HepG2 (cell line): Measurements from ENCODE around the gene TMEM39B. TPM values are rescaled to one million over a fixed set of nuclear protein-coding genes. Genes with fewer than 3 reads are reported as not detected.

Source experiments
- AHDC1 ChIP-seq: sonication (generic); formaldehyde crosslinking; IDR thresholded peaks from 2 replicates; pipeline ENCODE4 v1.5.1; 2020; ENCODE audit warnings: mild to moderate bottlenecking, missing genetic modification reagents, borderline replicate concordance
- CREB1 ChIP-seq, 2 experiments: fragments of 450-650 bp in 1 of 2; IDR thresholded peaks; 2 replicates each; pipeline ENCODE4 v1.6.1; 2016 to 2017; ENCODE audit warnings: control low read depth in 1 of 2, mild to moderate bottlenecking in 1 of 2, missing compliant biosample characterization in 1 of 2, missing genetic modification characterization in 1 of 2
- GTF2F1 ChIP-seq: fragments of 150-350 bp; IDR thresholded peaks from 2 replicates; pipeline ENCODE4 v1.6.1; 2014; ENCODE audit warnings: low read length
- HDAC6 ChIP-seq: fragments of 200-600 bp; sonication (generic); IDR thresholded peaks from 2 replicates; pipeline ENCODE4 v1.7.0; 2017; ENCODE audit warnings: mild to moderate bottlenecking, antibody characterized with exemption, low read length, low read depth
- HHEX ChIP-seq: IDR thresholded peaks from 2 replicates; pipeline ENCODE4 v1.6.1; 2016; ENCODE audit warnings: control low read depth
- PCBP1 ChIP-seq: fragments of 200-400 bp; formaldehyde crosslinking; IDR thresholded peaks from 2 replicates; pipeline ENCODE4 v1.6.1; 2017; ENCODE audit warnings: mild to moderate bottlenecking, low read depth, low read length, borderline replicate concordance
- PRDM15 ChIP-seq: sonication (generic); formaldehyde crosslinking; IDR thresholded peaks from 2 replicates; pipeline ENCODE4 v1.4.0; 2020; ENCODE audit warnings: missing genetic modification reagents
- SMYD3 ChIP-seq: sonication (generic); formaldehyde crosslinking; IDR thresholded peaks from 2 replicates; pipeline ENCODE4 v1.8.1; 2023; ENCODE audit warnings: mild to moderate bottlenecking, missing genetic modification reagents
- ZFYVE20 ChIP-seq: sonication (generic); formaldehyde crosslinking; IDR thresholded peaks from 2 replicates; pipeline ENCODE4 v1.8.0; 2023; ENCODE audit warnings: low read depth, mild to moderate bottlenecking, moderate library complexity, missing genetic modification reagents, borderline replicate concordance
- polyA plus RNA-seq, 8 experiments: library from polyadenylated mRNA; depleted of rRNA in 3 of 8; stranded (reverse) in 7 of 8; unstranded in 1 of 8; fragments of >200 nt; fragmentation: Illumina TruSeq in 4 of 8; extraction: Trizol in 4 of 8; gene quantifications; 2 replicates each; pipeline versions ENCODE4 v1.2.1 to v1.2.3, GENCODE V29; 2011 to 2016; ENCODE audit warnings: low read depth in 4 of 8, missing spikeins in 1 of 8, mixed read lengths in 1 of 8; ENCODE audit not compliant: insufficient read depth in 1 of 8
- total RNA-seq, 5 experiments: library from RNA; depleted of rRNA; stranded (reverse); fragments of >200 nt; fragmentation: Illumina TruSeq; extraction: Trizol; gene quantifications; 2 replicates each; pipeline ENCODE4 v1.2.3, GENCODE V29; 2016; ENCODE audit warnings: low read depth in 1 of 5
- TF ChIP-seq, protein P1 (sequence below): sonication (generic); formaldehyde crosslinking; IDR thresholded peaks from 2 replicates; pipeline ENCODE4 v1.8.0; 2022; ENCODE audit warnings: missing genetic modification reagents, mild to moderate bottlenecking, moderate library complexity, borderline replicate concordance
- TF ChIP-seq, protein P2 (sequence below): sonication (generic); formaldehyde crosslinking; IDR thresholded peaks from 2 replicates; pipeline ENCODE4 v1.5.0; 2020; ENCODE audit warnings: mild to moderate bottlenecking, missing genetic modification reagents, borderline replicate concordance
- TF ChIP-seq, protein P3 (sequence below): sonication (generic); formaldehyde crosslinking; IDR thresholded peaks from 2 replicates; pipeline ENCODE4 v1.8.0; 2023; ENCODE audit warnings: mild to moderate bottlenecking, missing genetic modification reagents

Gene TMEM39B
- total and polyA plus RNA-seq, 2 of the 13 experiments (the other 11 are each of a cell fraction or from before 2014, with no cell fraction given), result 4.9 to 10.4 TPM

GRCh38 chr1:32072622-32073298 is at the start of gene TMEM39B (continued):
- TF ChIP-seq GTF2F1 (no peak), PCBP1 (no peak), AHDC1 (CRISPR knock-in tag) (peak; percentile 70; the same call in 1 of the 2 replicates), HHEX (no peak), HDAC6 (no peak), ZFYVE20 (CRISPR knock-in tag) (no peak), SMYD3 (no peak), PRDM15 (CRISPR knock-in tag) (0 out of 2 replicates have a peak, but pooled peaks have one; percentile 32), CREB1 (IDR thresholded peaks at IDR 0.05) (peak; percentile 31; the same call in 1 of the 2 replicates), CREB1 (CRISPR knock-in tag; IDR thresholded peaks at IDR 0.05) (peak; percentile 65)
- TF ChIP-seq, protein P1, sequence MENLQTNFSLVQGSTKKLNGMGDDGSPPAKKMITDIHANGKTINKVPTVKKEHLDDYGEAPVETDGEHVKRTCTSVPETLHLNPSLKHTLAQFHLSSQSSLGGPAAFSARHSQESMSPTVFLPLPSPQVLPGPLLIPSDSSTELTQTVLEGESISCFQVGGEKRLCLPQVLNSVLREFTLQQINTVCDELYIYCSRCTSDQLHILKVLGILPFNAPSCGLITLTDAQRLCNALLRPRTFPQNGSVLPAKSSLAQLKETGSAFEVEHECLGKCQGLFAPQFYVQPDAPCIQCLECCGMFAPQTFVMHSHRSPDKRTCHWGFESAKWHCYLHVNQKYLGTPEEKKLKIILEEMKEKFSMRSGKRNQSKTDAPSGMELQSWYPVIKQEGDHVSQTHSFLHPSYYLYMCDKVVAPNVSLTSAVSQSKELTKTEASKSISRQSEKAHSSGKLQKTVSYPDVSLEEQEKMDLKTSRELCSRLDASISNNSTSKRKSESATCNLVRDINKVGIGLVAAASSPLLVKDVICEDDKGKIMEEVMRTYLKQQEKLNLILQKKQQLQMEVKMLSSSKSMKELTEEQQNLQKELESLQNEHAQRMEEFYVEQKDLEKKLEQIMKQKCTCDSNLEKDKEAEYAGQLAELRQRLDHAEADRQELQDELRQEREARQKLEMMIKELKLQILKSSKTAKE (CRISPR knock-in tag), result no peak
- TF ChIP-seq, protein P2, sequence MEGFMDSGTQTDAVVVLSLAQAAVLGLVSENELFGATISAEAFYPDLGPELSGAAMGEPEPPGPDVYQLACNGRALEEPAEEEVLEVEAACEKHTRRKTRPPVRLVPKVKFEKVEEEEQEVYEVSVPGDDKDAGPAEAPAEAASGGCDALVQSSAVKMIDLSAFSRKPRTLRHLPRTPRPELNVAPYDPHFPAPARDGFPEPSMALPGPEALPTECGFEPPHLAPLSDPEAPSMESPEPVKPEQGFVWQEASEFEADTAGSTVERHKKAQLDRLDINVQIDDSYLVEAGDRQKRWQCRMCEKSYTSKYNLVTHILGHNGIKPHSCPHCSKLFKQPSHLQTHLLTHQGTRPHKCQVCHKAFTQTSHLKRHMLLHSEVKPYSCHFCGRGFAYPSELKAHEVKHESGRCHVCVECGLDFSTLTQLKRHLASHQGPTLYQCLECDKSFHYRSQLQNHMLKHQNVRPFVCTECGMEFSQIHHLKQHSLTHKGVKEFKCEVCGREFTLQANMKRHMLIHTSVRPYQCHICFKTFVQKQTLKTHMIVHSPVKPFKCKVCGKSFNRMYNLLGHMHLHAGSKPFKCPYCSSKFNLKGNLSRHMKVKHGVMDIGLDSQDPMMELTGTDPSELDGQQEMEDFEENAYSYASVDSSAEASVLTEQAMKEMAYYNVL (CRISPR knock-in tag), result peak; percentile 19; the same call in 1 of the 2 replicates
- TF ChIP-seq, protein P3, sequence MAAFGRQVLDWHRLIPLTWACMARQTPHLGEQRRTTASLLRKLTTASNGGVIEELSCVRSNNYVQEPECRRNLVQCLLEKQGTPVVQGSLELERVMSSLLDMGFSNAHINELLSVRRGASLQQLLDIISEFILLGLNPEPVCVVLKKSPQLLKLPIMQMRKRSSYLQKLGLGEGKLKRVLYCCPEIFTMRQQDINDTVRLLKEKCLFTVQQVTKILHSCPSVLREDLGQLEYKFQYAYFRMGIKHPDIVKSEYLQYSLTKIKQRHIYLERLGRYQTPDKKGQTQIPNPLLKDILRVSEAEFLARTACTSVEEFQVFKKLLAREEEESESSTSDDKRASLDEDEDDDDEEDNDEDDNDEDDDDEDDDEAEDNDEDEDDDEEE (CRISPR knock-in tag), result peak; percentile 82; the same call in 1 of the 2 replicates
